ENCODE data around the gene TDRD6.

DNA sequence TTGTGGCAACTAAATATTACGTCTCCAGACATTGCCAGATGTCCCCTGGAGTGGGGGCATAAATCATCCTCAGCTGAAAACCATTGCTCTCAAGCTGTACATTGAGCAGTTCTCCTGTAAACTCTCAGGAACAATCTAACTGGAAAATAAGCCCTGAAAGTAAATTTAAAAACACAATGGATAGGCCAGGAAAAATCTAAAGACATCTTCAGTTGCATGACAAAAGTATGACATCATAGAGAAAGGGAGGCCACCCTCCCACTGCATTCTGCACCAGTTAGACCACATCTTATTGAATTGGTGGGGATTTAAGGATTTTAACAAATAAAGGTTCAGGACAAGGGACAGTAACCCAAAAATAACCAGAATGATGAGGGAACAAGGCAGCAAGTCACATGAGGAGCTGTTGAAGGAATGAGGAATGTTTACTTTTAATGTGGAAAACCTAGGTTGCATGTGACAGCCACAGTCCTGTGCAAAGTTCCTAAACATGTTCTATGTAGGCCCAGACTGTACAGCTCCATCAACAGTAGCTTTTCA, 42.2 kb downstream of the TDRD6 start:
- TF ChIP-seq BHLHE40 (IDR thresholded peaks at IDR 0.05; ENCODE audit: borderline replicate concordance) (no peak), SP1 (IDR thresholded peaks at IDR 0.05) (no peak), CTBP1 (IDR thresholded peaks at IDR 0.05; ENCODE audit: borderline replicate concordance) (no peak), FOXM1 (IDR thresholded peaks at IDR 0.05; ENCODE audit: borderline replicate concordance) (no peak), LEF1 (IDR thresholded peaks at IDR 0.05; ENCODE audit: borderline replicate concordance) (no peak)

Data from HEK293T (cell line).